Activated naive CD8-positive, alpha-beta T cell treated with anti-CD3 and anti-CD28 coated beads, Interleukin-2, amount 50 U/mL, for 16 hours (primary cell): ENCODE data around the gene XCL2.
A peak's percentile ranks its signal among the peaks of the same experiment; 100 is the strongest.
"Not testable (repeated sequence)": the region's sequence is repeated elsewhere in the genome, so short reads cannot be mapped to it uniquely, and the experiment has no call there.

Experiments used
- DNase-seq: peaks from one replicate; pipeline ENCODE4 v3.0.0-alpha.2; 2020; ENCODE audit warnings: low read depth, low spot score

XCL2 gene

GRCh38 chr1:168560370-168560769 is 16.6 kb upstream of the XCL2 start:
- no peak for DNase-seq

DNA sequence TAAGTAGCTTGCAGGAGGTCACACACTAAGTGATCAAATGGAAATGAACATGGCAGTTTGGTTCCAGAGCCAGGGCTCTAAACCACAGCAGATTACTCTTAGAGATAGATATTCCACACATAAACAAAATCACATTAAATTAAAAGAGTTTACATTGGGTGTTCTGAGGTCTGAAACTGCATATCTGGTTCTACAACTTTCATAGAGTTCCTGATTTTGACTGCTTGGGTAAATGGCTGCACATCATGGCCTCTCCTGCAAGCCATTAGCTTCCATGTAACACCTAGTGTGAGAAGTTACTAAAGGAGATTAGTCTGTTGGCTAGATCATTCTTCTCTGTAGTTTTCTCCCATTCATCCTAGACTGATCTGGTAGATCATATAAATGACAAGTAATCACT is 12.8 kb upstream of the XCL2 start:
- no peak for DNase-seq

DNA sequence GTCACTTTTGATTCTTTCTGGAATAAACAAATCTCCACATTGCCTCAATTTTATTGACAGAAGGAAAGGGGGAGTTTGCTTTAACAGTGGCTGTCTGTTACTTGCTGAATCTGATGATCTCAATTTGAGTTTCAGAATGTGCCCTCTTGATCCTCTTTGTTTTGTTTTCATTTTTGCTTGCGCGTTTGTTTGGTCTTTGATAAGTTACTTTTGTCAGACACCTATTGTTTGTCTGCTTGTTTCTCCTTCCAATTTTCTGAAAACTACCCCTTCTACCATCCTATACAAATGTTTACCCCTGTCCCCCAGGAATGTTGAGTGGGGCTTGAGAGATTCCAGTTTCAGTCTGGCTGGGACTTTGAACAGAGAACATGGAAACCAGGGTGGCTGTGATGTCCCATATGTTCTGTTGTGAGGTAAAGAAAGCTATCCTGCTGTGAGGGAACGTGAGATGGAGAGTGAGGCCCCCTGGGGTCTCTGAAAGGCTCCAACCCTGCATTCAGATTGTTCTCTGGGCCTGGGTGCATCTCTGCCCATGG is 11.8 kb upstream of the XCL2 start:
- no peak for DNase-seq

GRCh38 chr1:168554603-168555483 is 11.0 kb upstream of the XCL2 start:
- no peak for DNase-seq

- DNase-seq, result no peak
These were observed 10.1 kb upstream of the XCL2 start for GRCh38 chr1:168553680-168554553.

GRCh38 chr1:168552961-168553360 is 9.2 kb upstream of the XCL2 start:
- DNase-seq, result no peak

DNA sequence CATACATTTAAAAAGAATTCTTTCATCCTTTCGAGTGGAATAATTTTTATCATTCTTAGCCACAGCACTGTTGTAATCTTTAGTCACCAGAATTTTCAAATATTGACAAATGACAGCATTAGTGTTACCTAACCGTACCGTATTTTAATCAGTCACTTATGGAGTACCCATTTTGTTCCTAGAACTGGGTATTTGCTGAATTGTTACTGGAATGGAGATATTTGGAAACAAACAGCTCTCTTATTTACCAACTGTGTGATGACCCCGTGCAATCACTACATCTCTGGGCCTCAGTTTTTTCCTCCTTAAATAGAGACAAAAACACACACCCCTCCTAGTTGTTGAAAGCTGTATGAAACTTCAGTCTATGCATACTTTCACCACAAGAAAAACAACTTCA is 7.9 kb upstream of the XCL2 start:
- no peak for DNase-seq

DNA sequence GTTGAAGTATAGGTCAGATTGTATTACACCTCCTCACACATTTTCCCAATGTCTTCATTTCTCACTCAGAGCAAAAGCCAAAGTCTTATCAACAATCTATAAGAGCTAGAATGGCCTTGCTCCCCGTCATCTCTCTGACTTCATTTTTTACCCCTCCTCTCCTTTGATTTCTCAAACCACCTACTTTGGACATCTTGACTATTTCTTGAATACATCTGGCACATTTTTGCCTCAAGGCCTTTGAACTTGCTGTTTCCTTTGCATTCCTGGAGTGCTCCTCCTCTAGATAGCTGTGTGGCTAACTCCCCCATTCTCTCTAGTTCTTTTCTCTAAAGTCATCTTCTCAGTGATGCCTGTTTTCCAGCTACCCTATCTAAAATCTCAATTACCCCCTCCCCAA is 7.2 kb upstream of the XCL2 start:
- DNase-seq, result no peak

DNA sequence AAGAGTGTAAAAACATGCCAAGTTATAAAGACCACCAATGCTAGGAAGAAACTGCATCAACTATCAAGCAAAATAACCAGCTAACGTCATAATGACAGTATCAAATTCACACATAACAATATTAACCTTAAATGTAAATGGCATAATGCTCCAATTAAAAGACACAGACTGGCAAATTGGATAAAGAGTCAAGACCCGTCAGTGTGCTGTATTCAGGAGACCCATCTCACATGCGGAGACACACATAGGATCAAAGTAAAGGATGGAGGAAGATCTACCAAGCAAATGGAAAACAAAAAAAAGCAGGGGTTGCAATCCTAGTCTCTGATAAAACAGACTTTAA is 2.7 kb upstream of the XCL2 start:
- not testable (repeated sequence) for DNase-seq

- DNase-seq, result not testable (repeated sequence)
These were observed 2.1 kb upstream of the XCL2 start for GRCh38 chr1:168545678-168546552.

GRCh38 chr1:168542978-168543377 is 819 bp downstream of the XCL2 start:
- not testable (repeated sequence) for DNase-seq

GRCh38 chr1:168540798-168541197 is 3.0 kb downstream of the XCL2 start:
- not testable (repeated sequence) for DNase-seq

- DNase-seq, result no peak
These were observed 8.3 kb downstream of the XCL2 start for GRCh38 chr1:168535536-168535935.

GRCh38 chr1:168531615-168532345 is 12.0 kb downstream of the XCL2 start:
- DNase-seq, result no peak

- no peak for DNase-seq
These were observed 14.3 kb downstream of the XCL2 start for GRCh38 chr1:168529518-168529917.

- DNase-seq, result no peak
These were observed 22.3 kb downstream of the XCL2 start for GRCh38 chr1:168521401-168522000.

GRCh38 chr1:168520832-168521231 is 23.0 kb downstream of the XCL2 start:
- no peak for DNase-seq

GRCh38 chr1:168520052-168520751 is 23.6 kb downstream of the XCL2 start:
- DNase-seq, result peak; percentile 11

- DNase-seq, result no peak
These were observed 25.0 kb downstream of the XCL2 start for GRCh38 chr1:168518813-168519212.

GRCh38 chr1:168518201-168518689 is 25.6 kb downstream of the XCL2 start:
- DNase-seq, result no peak
